A673 (cell line): ENCODE data around the gene GAS7. TPM values are rescaled to one million over a fixed set of nuclear protein-coding genes. Genes with fewer than 3 reads are reported as not detected.

Source experiments
- BruUV-seq: library from RNA; stranded (reverse); fragments of 400-500 nt; replicated peaks from 2 replicates; lab custom pipeline; 2021; lab: Mats Ljungman, UMichigan
- CTCF ChIA-PET: fragments of 300-600 bp; sonication (Branson Sonifier 250); formaldehyde crosslinking; loops from one replicate; lab custom pipeline; 2022; ENCODE audit warnings: antibody characterized with exemption; lab: Charles Lee
- POLR2A ChIA-PET: fragments of 300-600 bp; sonication (Branson Sonifier 250); formaldehyde crosslinking; loops from one replicate; lab custom pipeline; 2022; ENCODE audit warnings: antibody characterized with exemption; ENCODE audit not compliant: low non-redundant PET; lab: Charles Lee
- DNase-seq: peaks from one replicate; pipeline ENCODE4 v3.0.0-alpha.2; 2015; ENCODE audit warnings: low spot score
- H3K27ac ChIP-seq: fragments of 200-600 bp; sonication (generic); 2 replicates; pipeline ENCODE4 v1.5.1; 2016; ENCODE audit warnings: mixed run types, low read depth, mild to moderate bottlenecking, mixed read lengths, antibody characterized with exemption, low read length; ENCODE audit not compliant: poor library complexity, severe bottlenecking
- H3K27me3 ChIP-seq: fragments of 200-600 bp; sonication (generic); replicated peaks from 2 replicates; pipeline ENCODE4 v1.6.1; 2017; ENCODE audit warnings: mixed run types, low read depth, mild to moderate bottlenecking, mixed read lengths, antibody characterized with exemption, low read length; ENCODE audit not compliant: insufficient read depth, poor library complexity
- H3K36me3 ChIP-seq: fragments of 200-600 bp; sonication (generic); 2 replicates; pipeline ENCODE4 v1.6.1; 2016; ENCODE audit warnings: mixed run types, mild to moderate bottlenecking, mixed read lengths, antibody characterized with exemption, low read length; ENCODE audit not compliant: insufficient read depth, poor library complexity, severe bottlenecking
- H3K4me1 ChIP-seq: fragments of 200-600 bp; sonication (generic); 2 replicates; pipeline ENCODE4 v1.6.1; 2017; ENCODE audit warnings: mixed run types, mild to moderate bottlenecking, mixed read lengths, antibody characterized with exemption, low read length; ENCODE audit not compliant: insufficient read depth, poor library complexity, severe bottlenecking
- H3K4me3 ChIP-seq: fragments of 200-600 bp; sonication (generic); 2 replicates; pipeline ENCODE4 v1.5.1; 2016; ENCODE audit warnings: low read depth, mixed run types, mild to moderate bottlenecking, mixed read lengths, low read length; ENCODE audit not compliant: poor library complexity, severe bottlenecking
- H3K9me3 ChIP-seq: fragments of 200-600 bp; sonication (generic); 2 replicates; pipeline ENCODE4 v1.6.1; 2016; ENCODE audit warnings: mixed run types, low read depth, mild to moderate bottlenecking, mixed read lengths, antibody characterized with exemption, low read length; ENCODE audit not compliant: poor library complexity, severe bottlenecking
- EZH2 ChIP-seq: fragments of 200-600 bp; sonication (generic); IDR thresholded peaks from 2 replicates; pipeline ENCODE4 v1.6.1; 2017; ENCODE audit warnings: borderline replicate concordance, low read depth, mild to moderate bottlenecking, mixed read lengths, antibody characterized with exemption, low read length; ENCODE audit not compliant: poor library complexity, severe bottlenecking
- intact Hi-C: fragments of 100-400 bp; cut with micrococcal nuclease; formaldehyde crosslinking; loops from one replicate; pipeline ENCODE4 v1.10.0; 2022; ENCODE audit not compliant: unreplicated experiment
- total RNA-seq: library from RNA; stranded (reverse); gene quantifications from 2 replicates; pipeline ENCODE4 v1.2.3, GENCODE V29; 2021
- TF ChIP-seq, protein P1 (sequence below): fragments of 300-800, 200-600 bp; sonication (generic); conservative IDR thresholded peaks from 2 replicates; pipeline ENCODE4 v1.5.1; 2017; ENCODE audit warnings: low read depth, mild to moderate bottlenecking, antibody characterized with exemption, low read length, moderate library complexity, mixed read lengths

Gene GAS7
- total RNA-seq, 1 experiment from 2014 or later: 2.3 TPM

DNA sequence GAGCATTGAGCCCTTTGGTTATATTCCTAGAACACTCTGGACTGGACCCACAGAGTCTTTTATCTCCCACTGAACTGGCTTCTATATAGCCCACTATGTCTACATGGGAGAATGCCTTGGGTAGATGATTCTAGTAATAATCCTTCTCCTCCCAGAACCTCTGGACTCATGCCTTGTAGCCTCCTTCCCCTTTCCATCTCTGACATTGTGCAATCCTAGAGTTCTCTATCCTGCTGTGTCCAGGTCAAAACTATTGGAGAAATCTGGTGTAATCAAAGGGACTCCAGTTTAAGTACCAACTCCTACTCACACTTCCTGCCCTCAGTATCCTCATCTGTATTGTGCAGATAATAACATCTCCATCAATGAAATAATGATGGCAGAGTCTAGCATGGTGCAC is 302.5 kb downstream of the GAS7 start:
- no peaks in the 10 kb centered on the region for H3K4me1 ChIP-seq
- no TSS peak for BruUV-seq
- H3K9me3 ChIP-seq: no peaks in the 10 kb centered on the region
- DNase-seq: no peak
- ChIA-PET CTCF (no interaction called here), POLR2A (no interaction called here)
- intact Hi-C loops: loop anchor here (10.0 kb wide), 1 partner anchor 171 kb away; no protein-coding TSS in a partner anchor
- H3K27me3 ChIP-seq: peaks cover 52% of the 10 kb centered on the region
- TF ChIP-seq, protein P1, sequence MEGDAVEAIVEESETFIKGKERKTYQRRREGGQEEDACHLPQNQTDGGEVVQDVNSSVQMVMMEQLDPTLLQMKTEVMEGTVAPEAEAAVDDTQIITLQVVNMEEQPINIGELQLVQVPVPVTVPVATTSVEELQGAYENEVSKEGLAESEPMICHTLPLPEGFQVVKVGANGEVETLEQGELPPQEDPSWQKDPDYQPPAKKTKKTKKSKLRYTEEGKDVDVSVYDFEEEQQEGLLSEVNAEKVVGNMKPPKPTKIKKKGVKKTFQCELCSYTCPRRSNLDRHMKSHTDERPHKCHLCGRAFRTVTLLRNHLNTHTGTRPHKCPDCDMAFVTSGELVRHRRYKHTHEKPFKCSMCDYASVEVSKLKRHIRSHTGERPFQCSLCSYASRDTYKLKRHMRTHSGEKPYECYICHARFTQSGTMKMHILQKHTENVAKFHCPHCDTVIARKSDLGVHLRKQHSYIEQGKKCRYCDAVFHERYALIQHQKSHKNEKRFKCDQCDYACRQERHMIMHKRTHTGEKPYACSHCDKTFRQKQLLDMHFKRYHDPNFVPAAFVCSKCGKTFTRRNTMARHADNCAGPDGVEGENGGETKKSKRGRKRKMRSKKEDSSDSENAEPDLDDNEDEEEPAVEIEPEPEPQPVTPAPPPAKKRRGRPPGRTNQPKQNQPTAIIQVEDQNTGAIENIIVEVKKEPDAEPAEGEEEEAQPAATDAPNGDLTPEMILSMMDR: no peak
- TF ChIP-seq EZH2: no peak
- H3K4me3 ChIP-seq: no peak overlapping the region
- H3K36me3 ChIP-seq: no peaks in the 10 kb centered on the region
- no peak overlapping the region for H3K27ac ChIP-seq

DNA sequence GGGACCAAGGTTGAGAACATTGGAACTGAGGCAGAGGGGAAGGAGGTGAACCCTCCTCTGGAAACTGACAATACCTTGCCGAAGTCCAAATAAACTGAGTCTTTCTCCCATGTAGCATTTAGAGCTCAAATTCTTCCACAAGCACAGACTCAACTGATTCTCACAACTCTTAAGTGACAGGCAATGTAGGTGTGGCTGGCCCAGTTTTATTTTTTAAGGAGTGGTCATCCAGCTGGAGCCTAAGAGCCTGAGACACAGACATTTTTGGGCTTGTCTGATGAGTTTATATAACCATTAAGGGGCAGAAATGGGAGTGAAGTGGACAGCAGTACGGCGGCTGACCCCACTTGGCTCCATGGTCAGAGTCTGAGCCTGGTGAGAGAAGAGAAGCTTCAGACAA is 304.2 kb downstream of the GAS7 start:
- intact Hi-C loops: loop anchor here (10.0 kb wide), 1 partner anchor 169 kb away; no protein-coding TSS in a partner anchor
- H3K4me3 ChIP-seq: no peak overlapping the region
- H3K9me3 ChIP-seq: no peaks in the 10 kb centered on the region
- H3K27ac ChIP-seq: no peak overlapping the region
- ChIA-PET CTCF (no interaction called here), POLR2A (no interaction called here)
- no peak for DNase-seq
- no peaks in the 10 kb centered on the region for H3K4me1 ChIP-seq
- H3K27me3 ChIP-seq: peaks cover 40% of the 10 kb centered on the region
- H3K36me3 ChIP-seq: no peaks in the 10 kb centered on the region
- BruUV-seq: no TSS peak
- TF ChIP-seq, protein P1: no peak
- TF ChIP-seq EZH2: no peak

DNA sequence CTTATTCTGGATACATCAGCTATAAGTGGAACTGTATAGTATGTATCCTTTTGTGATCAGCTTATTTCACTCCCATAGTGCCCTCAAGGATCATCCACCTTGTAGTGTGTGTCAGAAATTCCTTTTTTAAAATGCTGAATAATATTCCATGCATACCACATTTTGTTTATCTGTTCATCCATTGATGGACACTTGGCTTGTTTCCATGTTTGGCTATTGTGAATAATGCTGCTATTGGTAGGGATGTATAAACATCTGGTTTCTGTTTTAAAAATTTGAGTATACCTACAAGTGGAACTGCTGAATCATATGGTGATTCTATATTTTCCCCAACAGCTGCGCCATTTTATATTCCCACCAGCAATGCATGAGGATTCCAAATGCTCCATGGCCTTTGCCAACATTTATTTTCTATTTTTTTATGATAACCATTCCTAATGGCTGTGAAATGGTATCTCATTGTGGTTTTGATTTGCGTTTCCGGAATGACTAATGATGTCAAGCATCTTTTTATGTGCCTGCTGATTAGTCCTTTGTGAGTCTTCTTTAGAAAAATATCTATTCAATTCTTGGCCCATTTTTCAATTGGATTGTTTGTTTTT is 304.9 kb downstream of the GAS7 start:
- CTCF ChIA-PET: no interaction called here
- H3K4me1 ChIP-seq: no peaks in the 10 kb centered on the region
- no TSS peak for BruUV-seq
- peak; percentile 52 for DNase-seq
- TF ChIP-seq, protein P1: no peak
- TF ChIP-seq EZH2: no peak
- intact Hi-C loops: loop anchor here (10.0 kb wide), 1 partner anchor 169 kb away; no protein-coding TSS in a partner anchor
- POLR2A ChIA-PET: no interaction called here
- no peaks in the 10 kb centered on the region for H3K9me3 ChIP-seq
- H3K27me3 ChIP-seq: peaks cover 42% of the 10 kb centered on the region
- no peak overlapping the region for H3K27ac ChIP-seq
- no peaks in the 10 kb centered on the region for H3K36me3 ChIP-seq
- no peak overlapping the region for H3K4me3 ChIP-seq
